Stimulated activated CD4-positive, alpha-beta T cell treated with anti-CD3 and anti-CD28 coated beads, Interleukin-15, amount 100 ng/mL, for 1 hour (primary cell): Measurements from ENCODE around the gene PPP1R10.

Source experiments
- DNase-seq, 2 donors: peaks; one replicate each; pipeline ENCODE4 v3.0.0-alpha.2; 2020; ENCODE audit warnings: low read depth in 1 of 2, low spot score in 1 of 2

The PPP1R10 gene

GRCh38 chr6:30557683-30557981, 59.4 kb downstream of the PPP1R10 start:
- DNase-seq: no peak

GRCh38 chr6:30556906-30557682, 59.9 kb downstream of the PPP1R10 start, which contains the start of gene PRR3:
TSS of gene PRR3 (plus strand) at chr6:30557295. CDS start at chr6:30557345, 50 bp downstream.
- peak; percentile 57 to 70 for DNase-seq

DNA sequence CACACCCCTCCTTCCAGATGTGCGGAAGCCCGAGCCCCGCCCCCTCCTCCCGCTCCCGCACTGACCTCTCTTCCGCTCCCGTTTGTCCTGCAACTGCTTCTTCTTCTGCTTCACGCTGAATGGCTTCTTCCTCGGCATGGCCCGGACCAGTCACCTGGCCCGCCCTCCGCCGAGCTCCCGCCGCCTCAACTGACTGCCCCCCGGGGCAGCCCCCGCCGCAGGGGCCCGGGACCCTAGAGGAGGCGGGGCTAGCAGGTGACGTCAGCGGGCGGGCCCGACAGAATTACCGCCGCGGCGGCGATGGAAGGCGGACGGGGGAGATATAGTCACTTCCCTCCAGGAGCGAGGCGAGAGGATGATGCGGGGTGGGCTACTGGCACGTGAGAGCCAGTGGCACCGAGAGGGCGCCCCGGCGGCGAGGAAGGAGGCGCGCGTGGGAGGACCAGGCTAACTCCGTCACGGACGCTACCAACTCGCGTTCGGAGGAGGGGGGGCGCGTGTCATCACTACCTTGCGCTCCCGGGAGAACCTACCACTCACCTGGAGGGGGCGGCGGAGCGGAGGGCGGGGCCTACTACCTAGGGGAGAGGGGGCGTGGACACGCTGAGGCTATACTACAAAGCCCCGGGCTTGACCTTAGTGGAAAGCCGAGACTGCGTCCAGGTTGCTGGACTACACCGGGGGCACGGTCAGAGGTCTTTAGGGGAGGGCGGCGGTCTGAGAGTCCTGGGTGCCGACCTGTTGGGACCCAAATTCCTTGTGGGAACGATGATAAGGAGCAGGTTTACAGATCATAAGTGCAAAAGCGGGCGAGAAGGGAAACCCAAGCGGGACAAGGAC, 60.8 kb downstream of the PPP1R10 start, which contains the start of gene GNL1:
TSS of gene GNL1 (minus strand) at position 424 of the 840 bp plus-strand sequence. CDS start at position 138, 286 bp downstream.
- peak; percentile 98 for DNase-seq

DNA sequence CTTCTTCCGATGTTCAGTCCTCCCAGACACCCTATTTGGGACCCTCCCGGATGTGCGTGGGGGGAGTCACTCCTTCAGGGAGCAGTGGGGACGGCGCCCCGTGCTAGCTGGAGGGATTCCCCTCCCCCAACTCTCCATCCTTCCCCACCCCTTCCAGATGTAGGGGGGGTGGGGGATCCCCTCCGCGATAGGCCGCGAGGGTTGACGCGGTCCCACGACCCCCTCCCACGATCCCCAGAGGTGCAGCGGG, 61.3 kb downstream of the PPP1R10 start:
- DNase-seq: no peak

DNA sequence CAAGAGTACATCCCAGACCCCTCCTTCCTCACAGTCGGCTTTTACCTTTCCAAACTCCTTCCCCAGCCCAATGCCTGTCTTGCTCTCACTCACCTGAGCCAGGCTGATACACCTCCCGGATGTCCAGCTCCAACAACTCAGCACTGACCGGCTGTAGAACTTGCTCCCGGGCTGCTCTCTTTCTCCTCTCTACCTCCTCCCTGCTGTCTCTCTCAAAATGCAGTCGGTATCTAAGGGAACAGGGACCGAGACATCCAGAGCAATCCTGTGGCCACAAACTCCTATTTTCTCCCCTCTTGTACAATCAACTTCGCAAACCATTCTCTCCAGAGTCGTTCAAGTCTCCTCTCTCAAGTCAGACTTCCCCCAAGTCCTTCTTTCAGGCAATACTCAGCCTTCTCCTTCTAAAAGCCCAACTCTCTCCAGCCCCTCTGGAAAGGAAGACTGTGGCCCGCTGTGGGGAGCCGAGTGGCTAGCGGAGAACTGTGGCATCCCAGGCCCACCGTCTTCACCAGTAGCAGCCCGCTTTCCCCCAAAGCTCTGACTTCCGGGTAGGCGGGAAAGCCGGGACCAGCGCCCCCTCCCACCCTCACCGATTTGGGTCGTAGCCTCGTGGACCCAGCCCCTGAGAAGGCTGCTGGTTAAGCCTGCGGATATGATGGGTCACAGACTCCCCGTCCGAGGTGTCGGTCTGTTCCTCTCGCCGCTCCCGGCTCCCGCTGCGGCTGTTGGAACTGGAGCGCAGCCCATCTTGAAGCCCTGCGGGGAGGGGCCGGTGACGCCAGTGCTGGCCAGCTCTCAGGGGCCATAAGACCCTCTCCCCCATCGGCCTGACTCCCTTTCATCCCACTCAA, 61.9 kb downstream of the PPP1R10 start:
- DNase-seq: no peak

- no peak for DNase-seq
Observed at GRCh38 chr6:30554404-30554803, 62.6 kb downstream of the PPP1R10 start.
